ENCODE data around the gene PCYT2.

- TF ChIP-seq CTCF (IDR thresholded peaks at IDR 0.05) (peak; percentile 26), EZH2 (IDR thresholded peaks at IDR 0.05) (no peak), EZH2phosphoT487 (IDR thresholded peaks at IDR 0.05) (no peak)
Measured at GRCh38 chr17:81911277-81911961, at the start of gene PCYT2.

All from neural progenitor cell (in vitro differentiated cells).